H1 (cell line): ENCODE data around the gene SMAP1. TPM values are rescaled to one million over a fixed set of nuclear protein-coding genes. Genes with fewer than 3 reads are reported as not detected.

ENCODE experiments used
- CTCF ChIA-PET: fragments of 300-600 bp; sonication (Branson Sonifier 250); formaldehyde crosslinking; loops from one replicate; lab custom pipeline; 2021; ENCODE audit not compliant: partially characterized antibody; lab: Charles Lee
- POLR2A ChIA-PET: fragments of 300-600 bp; sonication (Branson Sonifier 250); formaldehyde crosslinking; loops from one replicate; lab custom pipeline; 2021; ENCODE audit warnings: inconsistent platforms; ENCODE audit not compliant: partially characterized antibody; lab: Charles Lee
- DNase-seq, 2 experiments: peaks; one replicate each; pipeline versions ENCODE4 v3.0.0 to v3.0.0-alpha.2; 2010 to 2022; ENCODE audit warnings: low spot score in 2 of 2, low read depth in 1 of 2, mixed read lengths in 1 of 2
- FAIRE-seq: peaks from 2 replicates; lab custom pipeline; 2011; peaks lifted over from hg19 to GRCh38; lab: Jason Lieb, UNC
- H2AFZ ChIP-seq: 2 replicates; pipeline ENCODE4 v1.8.1; 2012; ENCODE audit warnings: low read length, inconsistent platforms
- H2AK5ac ChIP-seq: 2 replicates; pipeline ENCODE4 v1.6.1; 2013; ENCODE audit warnings: low read depth, low read length
- H2BK120ac ChIP-seq: replicated peaks from 2 replicates; pipeline ENCODE3; 2013; ENCODE audit warnings: low read depth, low read length, inconsistent platforms
- H2BK12ac ChIP-seq: 2 replicates; pipeline ENCODE4 v1.6.1; 2013; ENCODE audit warnings: low read depth, low read length
- H2BK15ac ChIP-seq: 2 replicates; pipeline ENCODE4 v1.6.1; 2013; ENCODE audit warnings: low read length
- H2BK20ac ChIP-seq: 2 replicates; pipeline ENCODE4 v1.6.1; 2013; ENCODE audit warnings: low read length
- H2BK5ac ChIP-seq: 2 replicates; pipeline ENCODE4 v1.6.1; 2013; ENCODE audit warnings: low read depth, low read length
- H3K14ac ChIP-seq: 2 replicates; pipeline ENCODE4 v1.6.1; 2013; ENCODE audit warnings: inconsistent platforms; ENCODE audit not compliant: insufficient read length
- H3K18ac ChIP-seq: 2 replicates; pipeline ENCODE4 v1.6.1; 2013; ENCODE audit warnings: low read length; ENCODE audit errors: extremely low read depth
- H3K23ac ChIP-seq: 2 replicates; pipeline ENCODE4 v1.6.1; 2013; ENCODE audit warnings: inconsistent platforms; ENCODE audit not compliant: insufficient read length
- H3K23me2 ChIP-seq: 2 replicates; pipeline ENCODE4 v1.6.1; 2013; ENCODE audit warnings: low read depth, low read length
- H3K27ac ChIP-seq: 2 replicates; pipeline ENCODE4 v1.6.1; 2011; ENCODE audit warnings: low read depth, low read length, inconsistent platforms
- H3K27me3 ChIP-seq, 4 experiments: replicated peaks in 1 of 4; 1 replicate in 1 of 4; 2 replicates in 3 of 4; pipeline versions ENCODE4 v1.6.1 to v1.8.1; 2011 to 2013; ENCODE audit warnings: low read length in 3 of 4, mild to moderate bottlenecking in 3 of 4, inconsistent platforms in 2 of 4, mixed read lengths in 2 of 4, moderate library complexity in 1 of 4; ENCODE audit not compliant: control insufficient read depth in 3 of 4, insufficient read depth in 3 of 4; ENCODE audit errors: extremely low read depth in 1 of 4
- H3K36me3 ChIP-seq, 4 experiments: 2 replicates each; pipeline versions ENCODE4 v1.6.1 to v1.8.1; 2011 to 2013; ENCODE audit warnings: mild to moderate bottlenecking in 4 of 4, low read length in 3 of 4, moderate library complexity in 2 of 4, control low read depth in 1 of 4, inconsistent platforms in 1 of 4; ENCODE audit not compliant: insufficient read depth in 4 of 4, control insufficient read depth in 2 of 4
- H3K4ac ChIP-seq: replicated peaks from 2 replicates; pipeline ENCODE3; 2013; ENCODE audit warnings: low read length, low read depth, mixed read lengths, inconsistent platforms; ENCODE audit not compliant: insufficient read length
- H3K4me1 ChIP-seq, 4 experiments: replicated peaks in 1 of 4; 1 replicate in 1 of 4; 2 replicates in 3 of 4; pipeline versions ENCODE4 v1.6.1 to v1.8.1; 2011 to 2013; ENCODE audit warnings: low read length in 3 of 4, inconsistent platforms in 2 of 4, mixed read lengths in 1 of 4; ENCODE audit not compliant: insufficient read depth in 4 of 4, control insufficient read depth in 3 of 4
- H3K4me2 ChIP-seq, 2 experiments: 2 replicates each; pipeline versions ENCODE4 v1.6.1 to v1.8.1; 2011 to 2013; ENCODE audit warnings: low read depth in 2 of 2, low read length in 2 of 2, control low read depth in 1 of 2, inconsistent platforms in 1 of 2, mild to moderate bottlenecking in 1 of 2; ENCODE audit not compliant: insufficient read depth in 1 of 2
- H3K4me3 ChIP-seq, 4 experiments: fragments of 200-600, 300-600 bp in 1 of 4; sonication (generic), shearing (Covaris generic), sonication (Bioruptor Twin) in 1 of 4; 2 replicates each; pipeline versions ENCODE4 v1.5.1 to v1.8.1; 2011 to 2016; ENCODE audit warnings: low read length in 4 of 4, low read depth in 3 of 4, control low read depth in 2 of 4, inconsistent platforms in 2 of 4, mild to moderate bottlenecking in 2 of 4, mixed read lengths in 1 of 4, moderate library complexity in 1 of 4; ENCODE audit not compliant: insufficient read depth in 2 of 4; ENCODE audit errors: extremely low read depth in 1 of 4
- H3K56ac ChIP-seq: replicated peaks from 2 replicates; pipeline ENCODE3; 2013; ENCODE audit warnings: low read depth, mild to moderate bottlenecking, mixed read lengths, low read length, inconsistent platforms; ENCODE audit not compliant: insufficient read length
- H3K79me1 ChIP-seq: 2 replicates; pipeline ENCODE4 v1.6.1; 2013; ENCODE audit warnings: low read depth, low read length, control low read depth
- H3K79me2 ChIP-seq, 2 experiments: 2 replicates each; pipeline versions ENCODE4 v1.6.1 to v1.8.1; 2012 to 2013; ENCODE audit warnings: low read length in 2 of 2, mild to moderate bottlenecking in 2 of 2, inconsistent platforms in 1 of 2; ENCODE audit not compliant: insufficient read depth in 2 of 2, control insufficient read depth in 1 of 2
- H3K9ac ChIP-seq, 4 experiments: replicated peaks in 1 of 4; 1 replicate in 1 of 4; 2 replicates in 3 of 4; pipeline versions ENCODE4 v1.6.1 to v1.8.1; 2011 to 2013; ENCODE audit warnings: low read depth in 3 of 4, low read length in 3 of 4, control low read depth in 2 of 4, mild to moderate bottlenecking in 2 of 4, moderate library complexity in 2 of 4, inconsistent platforms in 1 of 4; ENCODE audit errors: extremely low read depth in 1 of 4
- H3K9me3 ChIP-seq, 2 experiments: 2 replicates each; pipeline versions ENCODE4 v1.6.1 to v1.8.1; 2012 to 2013; ENCODE audit warnings: mild to moderate bottlenecking in 2 of 2, moderate library complexity in 2 of 2, control low read depth in 1 of 2, inconsistent platforms in 1 of 2, low read depth in 1 of 2, low read length in 1 of 2, mixed read lengths in 1 of 2; ENCODE audit not compliant: insufficient read depth in 2 of 2
- H4K20me1 ChIP-seq, 2 experiments: replicated peaks in 1 of 2; 2 replicates each; pipeline versions ENCODE3 to v1.8.1; 2011 to 2013; ENCODE audit warnings: inconsistent platforms in 2 of 2, low read length in 2 of 2, mild to moderate bottlenecking in 1 of 2; ENCODE audit not compliant: insufficient read depth in 2 of 2, control insufficient read depth in 1 of 2
- H4K5ac ChIP-seq: 2 replicates; pipeline ENCODE4 v1.6.1; 2013; ENCODE audit warnings: low read length, low read depth, mixed read lengths, inconsistent platforms; ENCODE audit not compliant: insufficient read length
- H4K8ac ChIP-seq: 2 replicates; pipeline ENCODE4 v1.8.0; 2013; ENCODE audit warnings: mild to moderate bottlenecking, moderate library complexity, low read length, inconsistent platforms; ENCODE audit not compliant: insufficient read depth; ENCODE audit errors: extremely low read depth
- H4K91ac ChIP-seq: replicated peaks from 2 replicates; pipeline ENCODE3; 2013; ENCODE audit warnings: low read length, mixed read lengths, inconsistent platforms; ENCODE audit not compliant: insufficient read length
- CBX8 ChIP-seq: fragments of 300-800, 300-1000 bp; sonication (generic); IDR thresholded peaks from 2 replicates; pipeline ENCODE4 v1.7.1; 2016; ENCODE audit warnings: low read depth, low read length, borderline replicate concordance
- CTBP2 ChIP-seq: IDR thresholded peaks from 2 replicates; pipeline ENCODE4 v1.7.0; 2011; ENCODE audit warnings: borderline replicate concordance, mild to moderate bottlenecking, moderate library complexity, mixed read lengths, low read length; ENCODE audit not compliant: insufficient read depth, insufficient read length
- EGR1 ChIP-seq: IDR thresholded peaks from 2 replicates; pipeline ENCODE4 v1.6.1; 2011; ENCODE audit warnings: low read depth, low read length, borderline replicate concordance
- EP300 ChIP-seq, 2 experiments: IDR thresholded peaks; 1 replicate in 1 of 2; 2 replicates in 1 of 2; pipeline ENCODE4 v1.6.1; 2011 to 2012; ENCODE audit warnings: low read depth in 2 of 2, low read length in 2 of 2, mild to moderate bottlenecking in 2 of 2, borderline replicate concordance in 1 of 2, inconsistent platforms in 1 of 2, moderate library complexity in 1 of 2
- EZH2 ChIP-seq: fragments of 200-600 bp; sonication (generic); IDR thresholded peaks from 2 replicates; pipeline ENCODE4 v1.7.1; 2012; ENCODE audit warnings: low read depth, mild to moderate bottlenecking, moderate library complexity, low read length, inconsistent platforms; ENCODE audit not compliant: severe bottlenecking
- FOSL1 ChIP-seq: IDR thresholded peaks from 2 replicates; pipeline ENCODE4 v1.6.1; 2011; ENCODE audit warnings: mild to moderate bottlenecking, low read depth, low read length, moderate library complexity; ENCODE audit not compliant: insufficient read depth
- GABPA ChIP-seq: IDR thresholded peaks from 2 replicates; pipeline ENCODE4 v1.6.1; 2011; ENCODE audit warnings: mild to moderate bottlenecking, low read length, moderate library complexity, borderline replicate concordance; ENCODE audit not compliant: insufficient read depth
- JUND ChIP-seq: IDR thresholded peaks from 2 replicates; pipeline ENCODE4 v1.6.1; 2011; ENCODE audit warnings: mild to moderate bottlenecking, improper control_type of control experiment, low read length
- NRF1 ChIP-seq: IDR thresholded peaks from 2 replicates; pipeline ENCODE4 v1.6.1; 2011; ENCODE audit warnings: mild to moderate bottlenecking, low read depth, low read length, improper control_type of control experiment
- POLR2AphosphoS5 ChIP-seq: IDR thresholded peaks from 2 replicates; pipeline ENCODE4 v1.6.1; 2011; ENCODE audit warnings: low read depth, low read length
- RXRA ChIP-seq: IDR thresholded peaks from 2 replicates; pipeline ENCODE4 v1.6.1; 2011; ENCODE audit warnings: low read depth, mild to moderate bottlenecking, low read length, moderate library complexity; ENCODE audit not compliant: insufficient read depth
- SP4 ChIP-seq: IDR thresholded peaks from 2 replicates; pipeline ENCODE4 v1.6.1; 2012; ENCODE audit warnings: low read length, inconsistent platforms
- USF2 ChIP-seq: IDR thresholded peaks from 2 replicates; pipeline ENCODE4 v1.6.1; 2011; ENCODE audit warnings: low read length, improper control_type of control experiment
- WGBS, 2 experiments: shearing (Covaris generic) in 1 of 2; methylation state at CpG; one replicate each; pipeline versions ENCODE4 v1.1.6 to v1.1.7; 2013 to 2015; ENCODE audit warnings: low lambda C conversion rate in 2 of 2, mixed read lengths in 2 of 2, inconsistent platforms in 1 of 2, low coverage in 1 of 2, missing lambda C conversion rate in 1 of 2; ENCODE audit not compliant: insufficient replicate concordance in 2 of 2, insufficient coverage in 1 of 2, insufficient read length in 1 of 2; ENCODE audit errors: extremely low coverage in 1 of 2, missing lambda C conversion rate in 1 of 2; 5-methylcytosine and 5-hydroxymethylcytosine counted together
- polyA plus RNA-seq, 7 experiments: library from polyadenylated mRNA; depleted of rRNA in 3 of 7; stranded (reverse) in 5 of 7; unstranded in 2 of 7; fragments of >200 nt in 5 of 7; fragments of 200-250 nt in 2 of 7; gene quantifications; 1 replicate in 5 of 7; 2 replicates in 1 of 7; 4 replicates in 1 of 7; pipeline versions ENCODE4 v1.2.1 to v1.2.3, GENCODE V29; 2011 to 2013; ENCODE audit warnings: missing spikeins in 2 of 7, mixed read lengths in 2 of 7
- total RNA-seq: library from RNA; stranded (reverse); fragmentation: NEBNext Ultra II Directional; extraction: Animal tissue kit (Norgen Biotek cat#: 25700); gene quantifications from 2 replicates; pipeline ENCODE4 v1.2.1, GENCODE V29; 2021

The SMAP1 gene
- total and polyA plus RNA-seq, 2 of the 8 experiments (the other 6 are each of a cell fraction or from before 2014, with no cell fraction given), result 18.8 to 32.4 TPM

- H3K36me3 ChIP-seq, result no peaks in the 10 kb centered on the region; a peak in 1 of 8 replicates
- WGBS, 2 experiments, result 90% methylated on average over 2 of the region's 2 CpGs; no CpG with 5 or more reads in 1 of the 2 experiments
- no peak overlapping the region for H2BK120ac ChIP-seq
- H2BK12ac ChIP-seq, result no peak overlapping the region
- no peaks in the 10 kb centered on the region for H3K79me1 ChIP-seq
- H3K4me2 ChIP-seq, result no peak overlapping the region
- no peaks in the 10 kb centered on the region for H3K4me1 ChIP-seq
- no peak overlapping the region for H3K9ac ChIP-seq
- no peaks in the 10 kb centered on the region for H3K79me2 ChIP-seq
- H3K23me2 ChIP-seq, result no peaks in the 10 kb centered on the region
- peaks cover 0 to 1% (median 0%) of the 10 kb centered on the region in 4 experiments; a peak in 1 of 7 replicates for H3K27me3 ChIP-seq
- H2AFZ ChIP-seq, result no peak overlapping the region
- H4K91ac ChIP-seq, result no peak overlapping the region
- no peak overlapping the region for H2AK5ac ChIP-seq
- FAIRE-seq (no peak), DNase-seq (no peak)
- no peak overlapping the region for H2BK5ac ChIP-seq
- no peak overlapping the region for H3K4me3 ChIP-seq
- no peaks in the 10 kb centered on the region for H4K20me1 ChIP-seq
- no peak overlapping the region for H3K56ac ChIP-seq
- no peak overlapping the region for H3K23ac ChIP-seq
- H3K4ac ChIP-seq, result no peak overlapping the region
- H2BK15ac ChIP-seq, result no peak overlapping the region
- H4K5ac ChIP-seq, result no peak overlapping the region
- no peak overlapping the region for H3K14ac ChIP-seq
- H3K18ac ChIP-seq, result no peak overlapping the region
- H2BK20ac ChIP-seq, result no peak overlapping the region
- ChIA-PET CTCF (no interaction called here), POLR2A (no interaction called here)
- H3K27ac ChIP-seq, result no peak overlapping the region
- no peak overlapping the region for H4K8ac ChIP-seq
- 0 out of 4 replicates have a peak, but pooled peaks cover 0 to 3% of the 10 kb centered on the region in 2 experiments for H3K9me3 ChIP-seq
- TF ChIP-seq JUND (no peak), CTBP2 (no peak), USF2 (no peak), GABPA (no peak), FOSL1 (no peak), EZH2 (no peak), CBX8 (no peak), NRF1 (no peak), EGR1 (no peak), SP4 (no peak), EP300 (IDR thresholded peaks at IDR 0.05; ENCODE audit: borderline replicate concordance in 1 of 2, low read depth in 2 of 2, low read length in 2 of 2) (no peak), POLR2AphosphoS5 (no peak), RXRA (no peak)
Measured at GRCh38 chr6:70834520-70834919, 166.8 kb downstream of the SMAP1 start.
